SK-N-SH treated with all-trans-retinoic acid at 6 μM for 48 hours (cell line): ENCODE measurements around the gene JPT1.

Experiments used
- ATAC-seq: fragments of 200-7000 bp; cut with Tn5 transposase; 3 replicates; pipeline ENCODE4 v1.9.1; 2020; ENCODE audit warnings: mild to moderate bottlenecking, moderate library complexity
- ARNTL ChIP-seq: fragments of 450-650 bp; formaldehyde crosslinking; IDR thresholded peaks from 2 replicates; pipeline ENCODE4 v1.5.0; 2020; ENCODE audit warnings: low read depth, mild to moderate bottlenecking, moderate library complexity, borderline replicate concordance
- BACH2 ChIP-seq: fragments of 250-450 bp; sonication (Bioruptor Pico); IDR thresholded peaks from 2 replicates; pipeline ENCODE4 v1.9.0; 2021; ENCODE audit warnings: mild to moderate bottlenecking, borderline replicate concordance
- CREB5 ChIP-seq: fragments of 250-450 bp; sonication (Bioruptor Pico); IDR thresholded peaks from 2 replicates; pipeline ENCODE4 v1.5.1; 2020; ENCODE audit warnings: low read depth, mild to moderate bottlenecking, moderate library complexity
- CSDC2 ChIP-seq: fragments of 250-450 bp; sonication (Bioruptor Pico); IDR thresholded peaks from 2 replicates; pipeline ENCODE4 v1.5.0; 2020; ENCODE audit warnings: mild to moderate bottlenecking, moderate library complexity
- CSRNP3 ChIP-seq: fragments of 250-450 bp; sonication (Bioruptor Pico); IDR thresholded peaks from 2 replicates; pipeline ENCODE4 v1.5.1; 2021; ENCODE audit warnings: mild to moderate bottlenecking, moderate library complexity
- ESRRG ChIP-seq: fragments of 250-450 bp; sonication (Bioruptor Pico); IDR thresholded peaks from 2 replicates; pipeline ENCODE4 v1.6.1; 2021; ENCODE audit warnings: mild to moderate bottlenecking
- GLIS3 ChIP-seq: fragments of 250-450 bp; sonication (Bioruptor Pico); IDR thresholded peaks from 2 replicates; pipeline ENCODE4 v1.5.0; 2020; ENCODE audit warnings: mild to moderate bottlenecking, moderate library complexity
- ISL1 ChIP-seq: fragments of 250-450 bp; sonication (Bioruptor Pico); IDR thresholded peaks from 2 replicates; pipeline ENCODE4 v2.1.2; 2022; ENCODE audit warnings: mild to moderate bottlenecking, moderate library complexity
- OSR1 ChIP-seq: fragments of 250-450 bp; sonication (Bioruptor Pico); IDR thresholded peaks from 2 replicates; pipeline ENCODE4 v1.8.0; 2022; ENCODE audit warnings: moderate library complexity, mild to moderate bottlenecking, inconsistent platforms
- PATZ1 ChIP-seq: fragments of 250-450 bp; sonication (Bioruptor Pico); IDR thresholded peaks from 2 replicates; pipeline ENCODE4 v1.8.0; 2020; ENCODE audit warnings: mild to moderate bottlenecking, moderate library complexity, borderline replicate concordance
- POU6F1 ChIP-seq: fragments of 250-450 bp; sonication (Bioruptor Pico); IDR thresholded peaks from 2 replicates; pipeline ENCODE4 v1.8.0; 2021; ENCODE audit warnings: low read depth, mild to moderate bottlenecking, moderate library complexity, borderline replicate concordance
- PPARA ChIP-seq: fragments of 250-450 bp; sonication (Bioruptor Pico); IDR thresholded peaks from 2 replicates; pipeline ENCODE4 v1.5.0; 2020; ENCODE audit warnings: mild to moderate bottlenecking, borderline replicate concordance
- RARB ChIP-seq: fragments of 250-450 bp; sonication (Bioruptor Pico); IDR thresholded peaks from 2 replicates; pipeline ENCODE4 v1.8.0; 2021; ENCODE audit warnings: mild to moderate bottlenecking, moderate library complexity
- SNAI2 ChIP-seq: fragments of 250-450 bp; sonication (Bioruptor Pico); IDR thresholded peaks from 2 replicates; pipeline ENCODE4 v1.5.0; 2020; ENCODE audit warnings: mild to moderate bottlenecking, moderate library complexity
- TCF4 ChIP-seq: fragments of 250-450 bp; sonication (Bioruptor Pico); IDR thresholded peaks from 2 replicates; pipeline ENCODE4 v1.8.0; 2021; ENCODE audit warnings: mild to moderate bottlenecking, moderate library complexity, borderline replicate concordance
- TOX ChIP-seq: fragments of 250-450 bp; sonication (Bioruptor Pico); IDR thresholded peaks from 2 replicates; pipeline ENCODE4 v1.8.0; 2021; ENCODE audit warnings: mild to moderate bottlenecking, moderate library complexity, borderline replicate concordance
- TSHZ2 ChIP-seq: fragments of 250-450 bp; sonication (Bioruptor Pico); IDR thresholded peaks from 2 replicates; pipeline ENCODE4 v1.5.0; 2020; ENCODE audit warnings: mild to moderate bottlenecking, moderate library complexity
- ZFP3 ChIP-seq: fragments of 250-450 bp; sonication (Bioruptor Pico); IDR thresholded peaks from 2 replicates; pipeline ENCODE4 v1.5.0; 2020; ENCODE audit warnings: mild to moderate bottlenecking, moderate library complexity
- ZFP30 ChIP-seq: fragments of 450-650 bp; formaldehyde crosslinking; IDR thresholded peaks from 2 replicates; pipeline ENCODE4 v1.5.0; 2022; ENCODE audit warnings: mild to moderate bottlenecking, moderate library complexity
- ZNF565 ChIP-seq: fragments of 450-650 bp; formaldehyde crosslinking; conservative IDR thresholded peaks from 2 replicates; pipeline ENCODE4 v1.5.0; 2020; ENCODE audit warnings: low read depth, mild to moderate bottlenecking, moderate library complexity
- ZNF70 ChIP-seq: fragments of 450-650 bp; formaldehyde crosslinking; IDR thresholded peaks from 2 replicates; pipeline ENCODE4 v1.5.0; 2020; ENCODE audit warnings: mild to moderate bottlenecking, moderate library complexity
- ZNF8 ChIP-seq: fragments of 450-650 bp; formaldehyde crosslinking; IDR thresholded peaks from 2 replicates; pipeline ENCODE4 v1.5.0; 2020; ENCODE audit warnings: mild to moderate bottlenecking, moderate library complexity

JPT1 gene

GRCh38 chr17:75124819-75125162, 29.5 kb downstream of the JPT1 start:
- TF ChIP-seq CSDC2 (CRISPR knock-in tag): no peak
- TF ChIP-seq TOX (CRISPR knock-in tag): no peak
- TF ChIP-seq ZFP3 (CRISPR knock-in tag): no peak
- no peak for TF ChIP-seq RARB (CRISPR knock-in tag)
- TF ChIP-seq ZFP30 (CRISPR knock-in tag): no peak
- TF ChIP-seq ARNTL (CRISPR knock-in tag): no peak
- TF ChIP-seq ESRRG (CRISPR knock-in tag): no peak
- TF ChIP-seq TSHZ2 (CRISPR knock-in tag): no peak
- no peak for TF ChIP-seq GLIS3 (CRISPR knock-in tag)
- TF ChIP-seq ZNF565 (CRISPR knock-in tag): no peak
- TF ChIP-seq CREB5 (CRISPR knock-in tag): no peak
- no peak for TF ChIP-seq PPARA (CRISPR knock-in tag)
- no peak for TF ChIP-seq CSRNP3
- no peak for TF ChIP-seq ZNF8 (CRISPR knock-in tag)
- no peak for TF ChIP-seq BACH2
- no peak for TF ChIP-seq OSR1 (CRISPR knock-in tag)
- no peak for TF ChIP-seq POU6F1 (CRISPR knock-in tag)
- no peak for TF ChIP-seq TCF4 (CRISPR knock-in tag)
- no peak for TF ChIP-seq PATZ1
- ATAC-seq: peak; percentile 11; the same call in 2 of the 3 replicates

- ATAC-seq: peak; percentile 70
- TF ChIP-seq ISL1 (CRISPR knock-in tag) (0 out of 2 replicates have a peak, but pooled peaks have one; percentile 25), PATZ1 (0 out of 2 replicates have a peak, but pooled peaks have one; percentile 9), ZFP3 (CRISPR knock-in tag) (peak; percentile 62; the same call in 1 of the 2 replicates), ZNF70 (CRISPR knock-in tag) (no peak), SNAI2 (CRISPR knock-in tag) (no peak)
Measured at GRCh38 chr17:75124041-75124818, 30.1 kb downstream of the JPT1 start.
